K562 (cell line): ENCODE results near the gene SMCHD1. TPM values are rescaled to one million over a fixed set of nuclear protein-coding genes. Genes with fewer than 3 reads are reported as not detected.

ENCODE experiments used
- GTF2A2 ChIP-seq: IDR thresholded peaks from 2 replicates; pipeline ENCODE4 v1.6.1; 2016; ENCODE audit warnings: mild to moderate bottlenecking, missing genetic modification characterization, missing compliant biosample characterization
- RBM22 ChIP-seq: fragments of 200-400 bp; formaldehyde crosslinking; IDR thresholded peaks from 2 replicates; pipeline ENCODE4 v1.6.1; 2018; ENCODE audit warnings: low read length, low read depth; ENCODE audit not compliant: poor library complexity, severe bottlenecking
- RBM25 ChIP-seq: fragments of 200-400 bp; formaldehyde crosslinking; IDR thresholded peaks from 2 replicates; pipeline ENCODE4 v1.6.1; 2018; ENCODE audit warnings: low read length, low read depth, moderate library complexity; ENCODE audit not compliant: severe bottlenecking
- ZNF583 ChIP-seq: fragments of 250-450 bp; sonication (Bioruptor Pico); IDR thresholded peaks from 2 replicates; pipeline ENCODE4 v1.4.0; 2020
- polyA plus RNA-seq, 8 experiments: library from polyadenylated mRNA; depleted of rRNA in 4 of 8; stranded (reverse) in 5 of 8; unstranded in 3 of 8; fragments of >200 nt; fragmentation: Nextera tagmentation in 2 of 8; fragmentation: Illumina TruSeq in 1 of 8; extraction: Ambion mirVana in 2 of 8; extraction: Trizol in 1 of 8; gene quantifications; 2 replicates each; pipeline versions ENCODE4 v1.2.1 to v1.2.3, GENCODE V29; 2011 to 2014; ENCODE audit warnings: inconsistent platforms in 1 of 8, missing spikeins in 1 of 8
- total RNA-seq, 7 experiments: library from RNA; depleted of rRNA in 6 of 7; stranded (reverse); fragments of >200 nt in 6 of 7; fragmentation: Illumina TruSeq in 2 of 7; extraction: Trizol in 2 of 7; gene quantifications; 2 replicates each; pipeline versions ENCODE4 v1.2.1 to v1.2.3, GENCODE V29; 2011 to 2021; ENCODE audit warnings: low replicate concordance in 1 of 7
- TF ChIP-seq, protein P1 (sequence below): fragments of 450-650 bp; IDR thresholded peaks from 2 replicates; pipeline ENCODE4 v1.6.1; 2018; ENCODE audit not compliant: partially characterized antibody
- TF ChIP-seq, protein P2 (sequence below): fragments of 250-450 bp; sonication (Bioruptor Pico); IDR thresholded peaks from 2 replicates; pipeline ENCODE4 v1.8.0; 2022; ENCODE audit warnings: inconsistent platforms, mild to moderate bottlenecking, moderate library complexity, borderline replicate concordance

The SMCHD1 gene
- total and polyA plus RNA-seq, 9 of the 15 experiments (the other 6 are each of a cell fraction or from before 2014, with no cell fraction given): 6.3 to 144 (median 72.7) TPM

DNA sequence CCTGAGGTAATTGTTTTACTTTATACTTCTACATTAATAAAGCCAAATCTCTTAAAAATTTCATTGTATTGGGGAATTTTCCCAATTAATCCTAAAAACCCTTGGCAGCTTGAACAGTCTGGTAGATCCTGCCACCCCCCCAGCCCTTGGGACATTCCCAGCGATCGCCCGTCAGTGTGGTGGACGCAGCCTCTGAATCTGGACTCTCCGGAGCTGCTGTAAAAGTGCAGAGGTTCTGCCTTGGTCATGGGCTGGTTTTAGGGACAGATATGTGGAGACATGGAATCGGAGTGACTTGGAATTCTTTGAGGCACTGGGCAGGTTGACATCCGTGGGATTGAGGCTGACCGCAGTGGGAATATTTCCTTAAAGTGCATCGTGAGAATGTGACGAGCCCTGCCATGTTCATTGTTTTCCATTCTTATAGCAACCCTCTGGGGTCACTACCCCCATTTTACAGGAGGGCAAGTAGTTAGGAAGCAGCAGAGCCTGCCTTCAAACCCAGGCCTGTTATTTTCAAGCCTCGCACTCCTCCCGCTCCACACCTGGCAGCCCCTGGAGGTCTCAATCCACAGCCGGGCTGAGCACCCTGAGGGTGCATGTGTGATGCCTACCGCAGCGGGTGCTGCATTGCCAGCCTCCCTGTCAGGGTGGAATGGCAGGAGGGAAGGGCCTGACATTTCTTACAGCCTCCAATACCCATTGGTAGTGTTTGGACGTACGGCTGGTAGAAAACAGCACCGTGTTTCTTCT is 197.8 kb downstream of the SMCHD1 start (continued):
- TF ChIP-seq, protein P1, sequence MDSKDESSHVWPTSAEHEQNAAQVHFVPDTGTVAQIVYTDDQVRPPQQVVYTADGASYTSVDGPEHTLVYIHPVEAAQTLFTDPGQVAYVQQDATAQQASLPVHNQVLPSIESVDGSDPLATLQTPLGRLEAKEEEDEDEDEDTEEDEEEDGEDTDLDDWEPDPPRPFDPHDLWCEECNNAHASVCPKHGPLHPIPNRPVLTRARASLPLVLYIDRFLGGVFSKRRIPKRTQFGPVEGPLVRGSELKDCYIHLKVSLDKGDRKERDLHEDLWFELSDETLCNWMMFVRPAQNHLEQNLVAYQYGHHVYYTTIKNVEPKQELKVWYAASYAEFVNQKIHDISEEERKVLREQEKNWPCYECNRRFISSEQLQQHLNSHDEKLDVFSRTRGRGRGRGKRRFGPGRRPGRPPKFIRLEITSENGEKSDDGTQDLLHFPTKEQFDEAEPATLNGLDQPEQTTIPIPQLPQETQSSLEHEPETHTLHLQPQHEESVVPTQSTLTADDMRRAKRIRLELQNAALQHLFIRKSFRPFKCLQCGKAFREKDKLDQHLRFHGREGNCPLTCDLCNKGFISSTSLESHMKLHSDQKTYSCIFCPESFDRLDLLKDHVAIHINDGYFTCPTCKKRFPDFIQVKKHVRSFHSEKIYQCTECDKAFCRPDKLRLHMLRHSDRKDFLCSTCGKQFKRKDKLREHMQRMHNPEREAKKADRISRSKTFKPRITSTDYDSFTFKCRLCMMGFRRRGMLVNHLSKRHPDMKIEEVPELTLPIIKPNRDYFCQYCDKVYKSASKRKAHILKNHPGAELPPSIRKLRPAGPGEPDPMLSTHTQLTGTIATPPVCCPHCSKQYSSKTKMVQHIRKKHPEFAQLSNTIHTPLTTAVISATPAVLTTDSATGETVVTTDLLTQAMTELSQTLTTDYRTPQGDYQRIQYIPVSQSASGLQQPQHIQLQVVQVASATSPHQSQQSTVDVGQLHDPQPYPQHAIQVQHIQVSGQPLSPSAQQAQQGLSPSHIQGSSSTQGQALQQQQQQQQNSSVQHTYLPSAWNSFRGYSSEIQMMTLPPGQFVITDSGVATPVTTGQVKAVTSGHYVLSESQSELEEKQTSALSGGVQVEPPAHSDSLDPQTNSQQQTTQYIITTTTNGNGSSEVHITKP: peak; percentile 83
- TF ChIP-seq GTF2A2 (tag) (0 out of 2 replicates have a peak, but pooled peaks have one; percentile 29), RBM22 (no peak), ZNF583 (CRISPR knock-in tag) (no peak), RBM25 (peak; percentile 58)
- TF ChIP-seq, protein P2, sequence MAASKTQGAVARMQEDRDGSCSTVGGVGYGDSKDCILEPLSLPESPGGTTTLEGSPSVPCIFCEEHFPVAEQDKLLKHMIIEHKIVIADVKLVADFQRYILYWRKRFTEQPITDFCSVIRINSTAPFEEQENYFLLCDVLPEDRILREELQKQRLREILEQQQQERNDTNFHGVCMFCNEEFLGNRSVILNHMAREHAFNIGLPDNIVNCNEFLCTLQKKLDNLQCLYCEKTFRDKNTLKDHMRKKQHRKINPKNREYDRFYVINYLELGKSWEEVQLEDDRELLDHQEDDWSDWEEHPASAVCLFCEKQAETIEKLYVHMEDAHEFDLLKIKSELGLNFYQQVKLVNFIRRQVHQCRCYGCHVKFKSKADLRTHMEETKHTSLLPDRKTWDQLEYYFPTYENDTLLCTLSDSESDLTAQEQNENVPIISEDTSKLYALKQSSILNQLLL (CRISPR knock-in tag): no peak
